ENCODE data around the gene ACOT8.
"Not testable (repeated sequence)": the region's sequence is repeated elsewhere in the genome, so short reads cannot be mapped to it uniquely, and the experiment has no call there.

ACOT8 gene

DNA sequence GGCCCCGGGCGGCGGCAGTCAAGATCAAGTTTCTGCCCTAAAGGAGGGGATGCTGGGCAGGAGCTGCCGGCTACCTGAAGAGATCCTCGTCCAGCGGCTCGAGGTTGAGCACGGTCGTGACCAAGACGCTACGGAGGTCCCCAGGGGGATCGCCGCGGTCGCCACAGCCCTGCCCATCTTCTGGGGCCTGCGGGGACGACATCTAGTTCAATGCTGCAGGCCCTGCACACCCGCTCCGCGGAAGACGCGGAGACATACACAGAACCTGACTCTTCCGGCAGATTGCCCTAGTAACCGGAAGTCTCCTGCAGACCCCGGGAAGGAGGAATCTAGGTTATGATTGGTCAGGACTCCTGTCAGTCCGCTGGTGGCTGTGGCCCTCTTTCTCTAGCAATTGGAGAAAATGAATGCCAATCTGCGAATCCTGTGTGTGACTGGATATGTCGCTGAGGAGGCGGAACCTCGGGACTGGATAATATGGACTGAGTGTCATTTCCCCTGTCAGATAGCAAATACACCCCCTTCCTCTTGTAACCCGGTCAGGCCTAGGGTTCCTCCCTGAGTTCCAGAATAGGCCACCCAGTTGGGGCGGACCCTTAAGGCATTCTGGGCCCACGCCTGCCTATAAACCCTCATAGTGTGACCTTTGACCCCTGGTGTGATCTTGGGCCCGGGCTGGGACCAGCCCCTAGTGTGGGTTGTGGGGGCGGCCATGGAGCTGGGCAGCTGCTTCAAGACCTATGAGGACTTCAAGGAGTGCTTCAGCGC lies at the start of gene ACOT8, which contains the start of gene ZSWIM3:
Gene ACOT8 (minus strand): TSS at position 279 of the 768 bp plus-strand sequence. CDS start 77 bp downstream, at position 202.
Gene ZSWIM3 (plus strand): TSS at position 501 of the 768 bp plus-strand sequence. CDS start 212 bp downstream, at position 713.
- peak; percentile 99 for DNase-seq (ENCODE audit: low spot score)

DNA sequence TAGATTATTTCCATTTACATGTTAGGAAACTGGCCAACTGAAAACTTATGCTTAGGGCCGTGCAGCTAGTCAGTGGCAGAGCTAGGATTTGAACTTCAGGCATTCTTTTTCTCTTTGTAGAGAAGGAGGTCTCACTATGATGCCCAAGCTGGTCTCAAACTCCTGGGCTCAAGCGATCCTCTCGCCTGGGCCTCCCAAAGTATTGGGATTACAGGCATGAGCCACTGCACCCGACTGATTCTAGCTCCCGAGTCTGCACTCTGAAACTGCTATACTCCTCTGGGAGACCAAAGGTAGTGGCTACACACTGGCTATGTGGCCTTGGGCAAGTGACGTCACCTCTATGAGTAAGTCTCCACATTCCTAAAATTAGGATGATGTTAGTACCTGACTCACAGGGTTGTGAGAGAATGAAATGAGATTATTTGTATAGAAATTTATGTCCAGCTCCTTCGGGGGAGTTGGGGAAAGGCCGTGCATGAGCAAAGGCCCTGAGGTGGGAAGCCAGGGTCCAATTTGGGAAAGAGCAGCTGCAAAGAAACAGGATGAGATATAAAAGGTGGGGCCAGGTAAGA lies 48.4 kb upstream of the ACOT8 start:
- no peak for DNase-seq (ENCODE audit: low spot score)

DNA sequence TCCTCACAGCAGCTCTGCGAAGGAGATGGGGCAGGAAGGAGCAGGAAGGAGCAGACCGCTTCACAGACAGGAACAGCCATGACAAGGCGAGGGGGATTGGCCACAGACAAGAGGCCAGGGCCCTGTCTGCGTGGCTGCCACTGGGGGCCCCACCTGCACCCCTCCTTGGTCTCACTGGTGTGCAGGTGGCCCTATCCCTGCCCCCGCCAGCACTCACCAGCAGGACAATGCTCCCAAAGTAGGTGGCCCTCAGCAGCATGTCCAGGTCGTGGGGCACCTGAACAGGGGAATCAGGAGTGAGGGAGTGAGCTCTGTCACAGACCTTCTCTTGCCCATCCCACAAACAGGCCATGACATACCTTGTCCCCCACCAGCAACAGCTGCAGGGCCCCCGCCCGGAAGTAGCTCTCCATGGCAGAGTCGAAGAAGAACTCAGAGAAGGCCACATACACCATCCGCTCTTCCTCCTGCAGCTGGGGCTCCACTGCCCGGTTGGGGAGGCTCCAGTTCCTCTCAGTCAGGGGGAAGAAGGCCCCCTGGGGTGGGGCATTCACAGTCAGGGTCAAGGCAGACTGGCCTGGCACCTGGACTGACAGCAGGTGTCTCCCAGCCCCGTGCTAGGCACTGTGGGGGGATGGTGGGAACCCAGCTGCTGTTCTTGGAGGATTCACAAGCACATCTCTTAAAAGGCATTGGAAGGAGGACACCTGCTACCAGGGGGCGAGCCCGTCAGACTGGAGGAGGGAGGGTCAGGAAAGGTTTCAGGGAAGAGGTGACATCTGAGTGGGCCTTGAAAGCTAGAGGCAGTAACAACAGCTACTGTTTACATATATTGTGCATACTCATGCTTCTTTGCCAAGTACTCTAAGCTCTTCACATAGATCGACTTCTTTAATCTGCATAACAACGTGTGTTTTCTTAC lies 47.7 kb upstream of the ACOT8 start:
- DNase-seq (ENCODE audit: low spot score), result no peak

DNA sequence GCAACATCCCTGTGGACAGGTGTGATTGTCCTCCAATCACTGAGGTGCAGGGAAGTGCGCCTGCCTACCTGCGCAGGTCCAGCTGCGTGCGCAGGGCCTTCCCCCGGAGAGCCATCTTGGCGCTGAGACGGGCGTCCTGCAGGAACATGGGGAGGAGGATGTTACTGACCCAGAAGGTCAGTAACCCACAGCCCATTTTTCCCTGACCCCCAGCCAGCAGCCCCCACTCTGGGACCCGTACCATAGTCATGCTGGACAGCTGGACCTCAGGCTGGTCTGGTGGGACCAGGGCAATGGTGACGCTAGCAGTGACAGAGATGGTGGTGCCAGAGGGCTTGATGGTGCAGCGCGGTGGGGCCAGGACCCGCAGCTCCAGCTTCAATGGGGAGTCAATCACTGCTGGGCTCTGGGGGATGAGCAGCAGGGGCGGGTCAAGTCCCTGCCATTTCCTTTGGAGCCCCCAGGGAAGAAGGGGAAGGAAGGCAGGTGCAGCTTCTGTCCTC lies 45.1 kb upstream of the ACOT8 start:
- no peak for DNase-seq (ENCODE audit: low spot score)

DNA sequence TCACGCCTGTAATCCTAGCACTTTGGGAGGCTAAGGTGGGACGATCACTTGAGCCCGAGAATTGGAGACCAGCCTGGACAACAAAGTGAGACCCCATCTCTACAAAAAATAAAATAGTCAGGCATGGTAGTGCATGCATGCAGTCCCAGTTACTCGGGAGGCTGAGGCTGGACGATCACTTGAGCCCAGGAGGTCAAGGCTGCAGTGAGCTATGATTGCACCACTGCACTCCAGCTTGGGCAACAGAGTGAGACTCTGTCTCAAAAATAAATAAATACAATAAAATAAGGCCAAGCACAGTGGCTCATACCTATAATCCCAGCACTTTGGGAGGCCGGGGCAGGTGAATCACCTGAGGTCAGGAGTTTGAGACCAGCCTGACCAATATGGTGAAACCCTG lies 44.1 kb upstream of the ACOT8 start:
- not testable (repeated sequence) for DNase-seq (ENCODE audit: low spot score)

DNA sequence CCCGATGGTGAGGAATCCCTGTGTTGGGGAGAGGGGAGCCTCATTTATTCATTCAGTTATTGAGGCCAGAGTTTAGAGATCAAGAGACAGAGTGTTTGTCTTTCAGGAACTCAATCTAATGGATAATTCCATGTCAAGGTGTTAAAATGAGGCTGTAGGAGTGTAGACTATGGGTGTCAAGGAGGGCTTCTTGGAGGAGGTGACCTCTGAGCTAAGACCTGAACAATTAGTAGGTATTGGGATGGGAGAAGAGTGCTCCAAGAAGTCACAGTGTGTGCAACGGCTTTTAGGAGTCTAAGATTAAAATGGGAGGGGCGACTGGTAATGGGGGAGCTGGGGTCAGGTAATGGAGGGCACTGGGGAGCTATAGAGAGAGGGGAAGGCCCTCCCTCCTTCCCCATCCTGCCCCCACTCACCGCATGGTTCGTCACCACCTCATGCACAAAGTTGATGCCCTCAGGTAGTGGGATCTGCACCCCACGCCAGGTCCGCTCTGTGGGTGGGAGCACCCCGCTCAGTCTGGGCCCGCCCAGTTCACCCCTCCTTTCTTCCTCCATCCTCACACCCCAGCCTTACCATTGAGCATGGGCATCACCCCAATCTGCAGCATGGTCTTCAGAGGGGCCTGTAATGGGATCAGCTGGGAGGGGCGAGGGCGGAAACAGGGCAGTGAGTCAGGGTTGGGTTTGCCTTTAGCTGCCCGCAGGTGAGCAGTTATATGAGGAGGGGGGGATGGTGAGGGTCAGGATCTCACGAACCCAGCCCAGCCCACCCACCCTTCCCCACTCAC lies 42.0 kb upstream of the ACOT8 start:
- no peak for DNase-seq (ENCODE audit: low spot score)

DNA sequence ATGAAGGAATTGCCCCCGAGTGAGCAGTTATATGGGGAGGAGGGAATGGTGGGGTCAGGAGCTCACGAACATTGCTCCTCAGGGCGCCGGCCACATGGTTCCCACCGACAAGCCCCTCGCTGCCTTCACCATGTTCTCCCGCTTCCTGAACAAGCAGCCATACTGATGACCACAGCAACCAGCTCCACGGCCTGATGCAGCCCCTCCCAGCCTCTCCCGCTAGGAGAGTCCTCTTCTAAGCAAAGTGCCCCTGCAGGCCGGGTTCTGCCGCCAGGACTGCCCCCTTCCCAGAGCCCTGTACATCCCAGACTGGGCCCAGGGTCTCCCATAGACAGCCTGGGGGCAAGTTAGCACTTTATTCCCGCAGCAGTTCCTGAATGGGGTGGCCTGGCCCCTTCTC lies 41.1 kb upstream of the ACOT8 start:
- no peak for DNase-seq (ENCODE audit: low spot score)

DNA sequence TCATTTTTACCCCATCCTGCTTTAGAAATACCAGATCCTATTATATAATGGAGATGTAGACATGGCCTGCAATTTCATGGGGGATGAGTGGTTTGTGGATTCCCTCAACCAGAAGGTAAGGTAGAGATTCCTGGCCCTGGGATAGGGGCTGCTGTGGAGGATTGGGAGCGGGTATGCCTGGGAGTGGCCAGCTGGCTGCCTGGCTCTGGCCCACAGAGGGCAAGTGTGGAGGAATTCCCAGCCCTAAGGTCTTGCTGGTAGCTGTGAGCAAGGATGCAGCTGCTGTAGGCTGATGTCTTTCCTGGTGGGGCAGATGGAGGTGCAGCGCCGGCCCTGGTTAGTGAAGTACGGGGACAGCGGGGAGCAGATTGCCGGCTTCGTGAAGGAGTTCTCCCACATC lies 40.5 kb upstream of the ACOT8 start:
- DNase-seq (ENCODE audit: low spot score), result no peak

DNA sequence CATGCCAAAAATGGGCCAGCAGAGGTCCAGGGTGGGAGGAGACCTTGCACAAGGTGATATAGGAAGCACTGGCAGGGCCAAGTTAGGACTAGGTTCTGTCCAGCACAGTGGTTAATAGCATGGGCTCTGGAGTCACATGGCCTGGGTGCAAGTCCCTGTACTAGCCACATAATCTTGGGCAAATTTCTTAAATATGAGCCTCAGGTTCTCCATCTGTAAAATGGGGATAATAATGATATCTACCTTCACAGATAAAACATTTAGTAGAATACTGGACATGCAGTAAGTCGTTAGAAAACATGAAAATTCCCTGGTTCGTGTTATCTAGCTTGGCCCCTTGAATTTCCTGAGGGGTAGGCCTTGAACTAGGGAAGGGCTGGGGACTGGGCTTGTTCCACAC lies 40.1 kb upstream of the ACOT8 start:
- DNase-seq (ENCODE audit: low spot score), result no peak

DNA sequence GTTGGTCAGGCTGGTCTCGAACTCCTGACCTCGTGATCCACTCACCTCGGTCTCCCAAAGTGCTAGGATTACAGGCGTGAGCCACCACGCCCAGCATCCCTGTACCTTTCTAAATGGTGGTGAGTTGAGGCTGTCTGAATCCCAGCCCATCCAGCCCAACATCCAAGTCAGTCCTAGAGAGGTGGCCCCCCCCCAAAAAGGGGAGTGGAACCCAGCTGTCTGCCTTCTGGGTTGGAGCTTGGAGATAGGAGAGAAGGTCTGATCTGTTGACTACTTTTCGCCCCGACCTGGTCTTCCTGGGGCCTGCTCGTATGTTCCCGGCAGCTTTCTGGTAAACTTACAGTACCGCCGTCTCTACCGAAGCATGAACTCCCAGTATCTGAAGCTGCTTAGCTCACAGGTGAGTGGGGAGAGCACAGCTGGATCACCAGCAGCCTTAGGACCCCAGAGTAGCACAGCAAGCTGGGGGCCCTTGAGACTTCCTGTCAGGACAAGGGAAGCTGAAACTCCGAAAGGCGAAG lies 39.5 kb upstream of the ACOT8 start:
- DNase-seq (ENCODE audit: low spot score), result no peak

DNA sequence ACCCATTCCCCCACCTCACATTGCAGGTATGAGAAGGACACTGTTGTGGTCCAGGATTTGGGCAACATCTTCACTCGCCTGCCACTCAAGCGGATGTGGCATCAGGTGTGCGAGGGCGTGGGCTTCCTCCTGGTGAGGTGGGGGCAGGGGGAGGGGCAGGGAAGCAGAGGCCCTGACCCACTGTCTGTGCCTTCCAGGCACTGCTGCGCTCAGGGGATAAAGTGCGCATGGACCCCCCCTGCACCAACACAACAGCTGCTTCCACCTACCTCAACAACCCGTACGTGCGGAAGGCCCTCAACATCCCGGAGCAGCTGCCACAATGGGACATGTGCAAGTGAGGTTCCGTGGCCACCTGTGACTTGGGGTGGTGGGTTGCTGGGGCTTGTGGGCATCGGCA lies 37.6 kb upstream of the ACOT8 start:
- no peak for DNase-seq (ENCODE audit: low spot score)

DNA sequence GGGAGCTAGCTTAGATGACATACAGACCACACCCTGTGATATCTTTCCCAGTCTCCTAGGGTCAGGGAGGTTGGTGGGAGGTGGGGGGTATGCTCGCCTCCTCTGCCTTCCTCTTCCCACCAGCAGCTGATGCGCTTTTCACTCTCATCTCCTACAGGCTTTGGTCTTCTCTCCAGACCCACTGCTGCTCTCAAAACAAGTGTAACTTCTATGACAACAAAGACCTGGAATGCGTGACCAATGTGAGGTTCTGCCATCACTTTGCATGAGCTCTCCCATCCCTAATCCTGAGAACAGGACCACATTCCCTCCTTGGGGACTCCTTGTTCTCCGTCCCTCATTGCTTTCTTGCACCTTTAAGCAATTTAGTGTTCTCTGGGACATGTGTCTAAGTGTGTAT lies 36.6 kb upstream of the ACOT8 start:
- no peak for DNase-seq (ENCODE audit: low spot score)

DNA sequence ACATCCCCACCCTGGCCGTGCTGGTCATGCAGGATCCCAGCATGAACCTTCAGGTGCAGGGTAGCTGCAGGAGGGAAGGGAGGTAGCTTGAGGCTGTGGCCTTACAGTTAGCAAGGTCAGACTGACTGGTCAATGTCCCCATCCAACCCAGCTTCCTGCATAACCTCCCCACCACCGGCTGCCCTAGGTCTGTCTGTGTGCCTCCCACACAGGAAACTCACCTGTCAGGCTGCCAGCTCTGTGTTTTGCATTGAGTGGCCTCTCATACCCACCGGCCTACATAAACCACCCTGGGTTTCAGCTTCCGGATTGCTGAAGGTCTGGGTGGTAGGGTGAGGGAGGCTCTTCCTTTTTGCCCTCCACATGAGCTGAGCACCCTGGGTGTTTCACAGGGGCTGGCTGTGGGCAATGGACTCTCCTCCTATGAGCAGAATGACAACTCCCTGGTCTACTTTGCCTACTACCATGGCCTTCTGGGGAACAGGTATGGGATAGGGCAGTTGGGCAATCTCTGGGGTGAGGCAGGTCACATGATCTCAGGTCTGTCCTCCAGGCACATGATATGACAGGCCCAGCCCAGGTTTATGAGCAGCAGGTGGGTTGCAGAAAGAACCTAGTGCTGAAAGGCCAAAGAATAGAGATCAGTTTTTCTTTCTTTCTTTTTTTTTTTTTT lies 35.8 kb upstream of the ACOT8 start:
- DNase-seq (ENCODE audit: low spot score), result no peak

DNA sequence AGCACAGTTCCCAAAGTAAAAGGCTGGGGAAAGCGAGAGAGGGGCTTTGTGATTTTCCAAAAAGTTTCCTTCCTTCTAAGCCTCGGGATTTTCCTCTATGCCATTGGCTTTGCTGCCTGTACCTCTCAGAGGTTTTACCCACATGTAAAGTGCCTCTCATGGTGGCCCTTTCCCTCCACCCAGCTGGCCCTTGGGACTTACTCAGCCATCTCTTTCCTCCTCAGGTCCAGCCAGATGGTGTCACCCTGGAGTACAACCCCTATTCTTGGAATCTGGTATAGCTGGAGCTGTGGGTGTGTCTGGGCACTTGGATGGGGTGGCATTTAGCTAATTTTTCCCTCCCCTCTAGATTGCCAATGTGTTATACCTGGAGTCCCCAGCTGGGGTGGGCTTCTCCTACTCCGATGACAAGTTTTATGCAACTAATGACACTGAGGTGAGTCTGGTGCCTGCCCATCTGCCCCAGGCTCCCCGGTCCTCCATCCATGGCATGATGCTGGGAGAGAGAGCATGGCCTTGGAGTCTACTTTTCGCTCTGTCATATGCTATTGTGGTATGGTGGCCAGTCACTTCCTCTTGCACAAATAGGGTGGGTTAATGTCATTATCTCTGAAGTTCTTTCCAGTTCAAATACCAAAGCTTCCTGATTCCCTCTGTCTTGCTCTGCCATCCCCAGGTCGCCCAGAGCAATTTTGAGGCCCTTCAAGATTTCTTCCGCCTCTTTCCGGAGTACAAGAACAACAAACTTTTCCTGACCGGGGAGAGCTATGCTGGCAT lies 35.0 kb upstream of the ACOT8 start:
- peak; percentile 67 for DNase-seq (ENCODE audit: low spot score)

DNA sequence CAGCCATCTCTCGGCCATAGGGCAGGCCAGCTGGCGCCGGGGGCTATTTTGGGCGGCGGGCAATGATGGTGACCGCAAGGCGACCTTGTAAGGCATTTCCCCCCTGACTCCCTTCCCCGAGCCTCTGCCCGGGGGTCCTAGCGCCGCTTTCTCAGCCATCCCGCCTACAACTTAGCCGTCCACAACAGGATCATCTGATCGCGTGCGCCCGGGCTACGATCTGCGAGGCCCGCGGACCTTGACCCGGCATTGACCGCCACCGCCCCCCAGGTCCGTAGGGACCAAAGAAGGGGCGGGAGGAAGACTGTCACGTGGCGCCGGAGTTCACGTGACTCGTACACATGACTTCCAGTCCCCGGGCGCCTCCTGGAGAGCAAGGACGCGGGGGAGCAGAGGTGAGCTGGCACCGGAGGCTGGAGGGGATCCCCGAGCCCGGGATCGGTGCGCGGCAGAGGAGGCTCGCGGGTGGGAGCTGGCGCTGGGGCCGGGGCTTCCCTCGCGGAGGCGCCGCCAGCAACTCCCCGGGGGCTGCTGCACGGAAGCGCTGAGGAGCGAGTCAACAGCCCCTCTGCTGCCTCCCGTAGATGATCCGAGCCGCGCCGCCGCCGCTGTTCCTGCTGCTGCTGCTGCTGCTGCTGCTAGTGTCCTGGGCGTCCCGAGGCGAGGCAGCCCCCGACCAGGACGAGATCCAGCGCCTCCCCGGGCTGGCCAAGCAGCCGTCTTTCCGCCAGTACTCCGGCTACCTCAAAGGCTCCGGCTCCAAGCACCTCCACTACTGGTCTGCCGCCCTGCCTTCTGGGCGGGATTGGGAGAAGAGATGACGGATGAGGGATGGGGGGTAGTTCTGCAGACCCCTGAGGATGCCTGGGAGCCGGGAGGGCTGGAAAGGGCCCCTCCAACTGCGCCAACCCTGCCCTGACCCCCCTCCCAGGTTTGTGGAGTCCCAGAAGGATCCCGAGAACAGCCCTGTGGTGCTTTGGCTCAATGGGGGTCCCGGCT lies 34.1 kb upstream of the ACOT8 start, which contains the start of the genes CTSA and NEURL2:
Gene CTSA (plus strand): TSS at position 351 of the 999 bp plus-strand sequence. CDS start 234 bp downstream, at position 585.
Gene NEURL2 (minus strand): TSS at position 224 of the 999 bp plus-strand sequence. CDS start 217 bp downstream, at position 7.
- peak; percentile 88 for DNase-seq (ENCODE audit: low spot score)

DNA sequence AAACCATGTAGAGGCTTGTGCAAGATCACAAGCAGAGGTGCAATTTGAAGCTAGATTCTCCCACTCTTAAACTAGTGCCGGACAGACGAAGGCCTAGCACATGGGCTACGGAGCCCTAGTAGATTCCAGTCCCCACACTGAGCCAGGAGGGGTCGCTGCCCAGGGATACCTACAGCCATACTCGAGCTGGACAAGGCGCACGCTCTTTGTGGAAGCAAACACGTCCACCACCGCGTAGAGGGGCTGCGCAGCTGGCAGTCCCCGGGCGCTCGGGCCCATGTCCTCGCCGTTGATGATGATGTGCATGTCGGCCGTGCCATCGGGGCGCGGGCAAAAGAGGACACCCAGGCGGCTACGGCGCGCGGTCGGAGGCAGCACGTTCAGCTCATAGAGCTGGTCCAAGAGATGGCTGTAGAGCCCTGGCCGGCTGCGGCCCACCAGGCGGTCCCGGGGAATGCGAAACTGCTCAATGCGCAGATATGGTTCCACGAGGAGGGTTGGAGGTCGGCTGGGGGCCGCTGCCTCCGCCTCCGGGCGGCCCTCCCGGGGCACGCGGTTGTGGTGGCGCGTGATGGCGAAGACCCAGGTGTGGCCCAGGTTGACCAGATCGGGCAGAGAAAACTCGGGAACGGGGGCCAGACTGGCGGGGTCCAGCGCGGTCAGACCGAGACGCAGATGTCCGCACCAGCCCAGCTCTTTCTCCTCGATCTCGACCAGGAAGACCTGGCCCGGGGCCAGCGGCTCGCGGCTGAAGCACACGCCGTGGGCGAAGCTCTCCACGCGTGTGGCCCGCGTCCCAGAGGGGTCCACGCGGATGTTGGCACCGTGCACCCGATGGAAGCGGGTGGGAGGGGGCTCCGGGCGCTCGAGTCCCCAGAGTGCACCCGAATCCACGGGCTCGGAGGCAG lies 33.1 kb upstream of the ACOT8 start:
- DNase-seq (ENCODE audit: low spot score), result peak; percentile 71

DNA sequence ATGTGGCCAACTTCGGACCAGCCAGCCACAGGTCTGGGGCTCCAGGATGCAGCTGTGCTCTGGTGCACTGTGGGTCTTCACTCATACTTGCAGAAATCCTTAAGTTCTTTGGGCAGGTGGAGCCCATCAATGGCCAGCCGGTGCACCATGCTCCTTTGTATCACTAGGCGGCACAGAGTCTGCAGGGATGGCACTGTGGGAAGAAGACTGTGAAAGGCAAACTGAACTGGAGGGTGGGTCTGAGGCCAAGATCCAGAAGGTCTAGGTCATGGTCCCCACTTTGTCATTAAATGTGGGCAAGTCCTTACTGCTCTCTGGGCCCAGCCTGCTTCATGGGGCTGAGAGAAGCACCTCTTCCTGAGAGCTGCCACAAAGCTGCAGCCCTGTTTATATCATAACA lies 31.5 kb upstream of the ACOT8 start:
- DNase-seq (ENCODE audit: low spot score), result no peak
